NCI-H1930 (cell line): Measurements from ENCODE around the gene CITED1.
"Not testable (repeated sequence)": the region's sequence is repeated elsewhere in the genome, so short reads cannot be mapped to it uniquely, and the experiment has no call there.

ENCODE experiments used
- DNase-seq, 2 experiments: peaks; one replicate each; lab custom pipeline; 2025; lab: John Stamatoyannopoulos, UW

CITED1 gene, protein sequence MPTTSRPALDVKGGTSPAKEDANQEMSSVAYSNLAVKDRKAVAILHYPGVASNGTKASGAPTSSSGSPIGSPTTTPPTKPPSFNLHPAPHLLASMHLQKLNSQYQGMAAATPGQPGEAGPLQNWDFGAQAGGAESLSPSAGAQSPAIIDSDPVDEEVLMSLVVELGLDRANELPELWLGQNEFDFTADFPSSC

DNA sequence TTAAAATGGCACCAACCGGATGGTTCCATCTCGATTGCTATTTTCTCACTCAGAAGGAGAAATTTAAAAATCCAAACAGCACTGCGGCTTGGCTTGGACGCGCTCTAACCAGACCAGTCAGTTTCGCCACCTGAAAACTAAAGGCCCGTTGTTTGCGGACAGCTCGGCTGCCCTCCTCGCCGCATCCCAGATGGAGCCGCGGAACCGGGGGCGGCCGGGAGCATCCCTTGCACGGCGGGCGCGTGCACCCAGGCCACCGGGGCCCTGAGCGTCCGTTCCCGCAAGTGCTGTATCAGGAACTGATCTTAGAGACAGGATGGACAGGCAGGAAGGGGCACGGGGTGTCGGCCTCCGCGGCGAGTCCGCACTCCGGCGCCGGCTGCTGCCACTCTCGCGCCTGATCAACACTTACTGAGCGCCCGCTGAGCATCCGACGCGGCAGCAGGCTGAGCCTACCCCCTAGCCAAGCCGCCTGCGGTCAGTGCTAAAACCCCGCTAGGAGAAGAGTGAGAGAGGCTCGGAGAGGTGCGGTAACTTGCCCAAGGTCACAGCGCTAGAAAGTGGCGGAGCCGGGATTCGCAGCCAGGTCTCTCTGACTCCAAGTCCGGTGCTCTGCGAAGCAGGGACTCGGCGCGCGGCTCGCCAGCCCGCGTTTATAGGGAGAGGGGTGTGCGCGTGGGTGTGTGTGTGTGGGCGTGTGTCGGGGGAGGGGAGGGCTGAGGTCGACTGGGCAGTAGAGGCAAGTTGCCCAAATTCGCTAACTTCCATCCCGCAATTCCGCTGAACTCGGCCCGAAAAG is at the start of gene CITED1:
TSS of gene CITED1 (minus strand) at position 629 of the 799 bp plus-strand sequence. CDS start 3,045 bp downstream, outside the sequence.
- no peak for DNase-seq

DNA sequence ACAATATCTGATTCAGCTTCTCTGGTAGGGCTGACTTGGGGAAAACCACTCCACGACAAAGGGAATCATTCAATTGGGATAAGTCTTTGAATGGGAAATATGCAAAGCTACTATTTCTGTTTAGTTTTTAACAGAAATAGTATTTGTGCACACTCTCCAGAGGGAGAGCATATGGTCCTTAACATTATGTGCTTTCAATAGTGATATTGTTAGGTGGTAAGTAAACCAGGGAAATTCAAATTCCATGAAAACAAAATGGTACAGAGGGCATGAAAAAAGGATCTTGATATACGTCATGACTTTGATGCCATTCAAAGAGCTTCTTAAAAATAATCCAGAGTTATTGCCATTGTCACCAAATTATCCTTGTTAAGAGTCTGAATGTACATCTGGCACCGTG is 47.1 kb upstream of the CITED1 start:
- DNase-seq, result no peak

DNA sequence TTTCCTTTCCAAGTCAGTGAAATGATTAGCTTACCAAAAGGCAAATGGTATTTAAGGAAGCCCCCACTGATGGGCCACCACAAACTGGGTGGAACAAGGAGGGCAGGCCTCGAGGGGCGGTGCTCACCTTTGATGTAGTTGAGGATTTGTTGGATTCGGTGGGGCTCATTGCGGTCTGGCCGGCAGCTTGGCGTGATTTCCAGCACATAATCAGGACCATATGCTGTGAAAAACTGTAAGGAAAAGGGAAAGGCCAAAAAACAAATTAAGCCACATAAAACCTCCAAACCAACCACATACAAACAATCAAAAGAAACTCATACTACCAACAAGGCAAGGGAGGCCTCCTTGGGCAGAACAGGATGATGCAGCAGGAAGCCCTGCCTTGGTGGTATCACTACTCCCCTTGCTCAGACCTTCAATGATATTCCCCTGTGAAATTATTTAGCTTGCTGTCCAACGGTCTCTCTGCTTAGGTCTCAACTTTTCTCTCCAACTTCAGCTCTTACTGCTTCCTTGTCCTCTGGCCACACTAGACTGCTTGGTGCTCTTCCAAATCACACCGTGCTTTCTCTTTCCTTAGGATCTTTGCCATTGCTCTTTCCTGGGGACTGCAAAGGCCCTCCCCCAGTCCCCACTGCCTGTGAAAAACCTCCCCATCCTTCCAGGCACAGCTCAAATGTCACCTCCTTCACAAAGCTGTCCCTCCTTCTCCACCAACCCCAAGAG is 46.1 kb upstream of the CITED1 start:
- no peak for DNase-seq

DNA sequence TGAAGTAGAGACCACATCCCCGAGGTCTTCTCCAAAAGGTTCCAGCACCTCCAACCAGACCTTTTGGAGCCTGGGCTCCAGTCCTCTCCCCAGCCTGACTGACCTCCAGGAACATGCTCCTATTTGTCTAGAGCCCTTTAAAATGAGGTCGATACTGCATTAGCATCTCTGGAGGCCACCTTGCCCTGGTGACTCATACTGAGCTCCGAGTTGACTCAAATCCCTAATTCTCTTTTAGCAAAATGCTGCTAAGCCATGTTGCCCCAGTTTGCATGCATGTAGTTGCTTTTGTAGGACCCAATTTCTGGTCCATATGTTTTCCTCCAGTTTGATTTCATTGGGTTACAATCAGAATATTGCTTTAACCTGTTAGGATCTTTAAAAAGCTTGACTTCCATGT is 43.5 kb upstream of the CITED1 start:
- no peak for DNase-seq

DNA sequence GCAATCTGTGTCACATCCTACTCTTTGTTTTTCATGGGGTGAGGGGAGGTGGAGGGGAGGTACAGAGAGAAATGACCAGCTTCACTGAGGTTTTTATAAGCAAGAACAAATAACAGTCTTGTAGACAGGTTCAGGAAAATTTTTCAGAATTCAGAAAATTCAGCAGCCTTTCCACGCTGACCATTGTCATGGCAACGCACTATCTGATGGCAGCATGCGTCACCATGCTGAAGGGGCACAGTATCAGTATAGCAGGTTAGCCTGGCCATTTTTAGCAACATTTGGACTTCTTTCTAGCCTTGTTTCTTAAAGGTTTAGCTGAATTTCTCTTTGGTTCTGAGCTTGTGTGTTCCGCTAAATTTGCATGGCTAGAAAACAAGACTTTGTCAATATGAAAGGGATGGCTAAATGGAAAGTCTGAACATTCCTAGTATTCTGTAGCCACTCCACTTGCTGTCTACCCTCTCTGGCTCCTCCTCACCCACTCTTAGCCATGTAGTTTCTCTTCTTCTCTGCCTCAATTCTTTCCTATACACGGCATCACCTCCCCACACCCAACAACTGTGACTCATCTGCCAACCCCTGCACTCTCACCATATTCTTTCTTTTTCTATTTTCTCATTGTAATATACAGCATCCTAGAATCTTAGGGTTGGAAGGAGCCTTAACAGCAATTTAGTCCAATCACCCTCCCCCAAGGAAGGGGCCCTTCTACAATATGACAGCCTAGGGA is 42.7 kb upstream of the CITED1 start:
- DNase-seq, result no peak

DNA sequence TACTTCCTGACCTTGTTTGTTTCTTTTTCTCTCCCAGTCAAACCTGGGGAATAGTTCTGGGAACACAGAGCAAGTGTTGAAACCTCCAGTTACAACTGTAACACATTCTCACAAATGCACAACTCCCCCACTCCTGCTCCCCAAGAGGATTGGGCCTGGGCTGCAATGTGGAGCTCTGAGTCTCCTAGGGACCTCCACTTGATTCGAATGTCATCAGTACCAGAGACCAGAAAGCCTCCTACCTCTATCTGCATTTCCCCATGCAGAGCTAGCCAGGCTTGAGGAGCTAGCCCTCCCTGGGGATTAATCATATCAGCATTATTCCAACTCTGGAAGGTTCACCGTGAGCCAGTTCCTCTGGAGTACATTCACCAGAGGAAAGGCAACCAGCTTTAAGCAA is 41.7 kb upstream of the CITED1 start:
- no peak for DNase-seq

DNA sequence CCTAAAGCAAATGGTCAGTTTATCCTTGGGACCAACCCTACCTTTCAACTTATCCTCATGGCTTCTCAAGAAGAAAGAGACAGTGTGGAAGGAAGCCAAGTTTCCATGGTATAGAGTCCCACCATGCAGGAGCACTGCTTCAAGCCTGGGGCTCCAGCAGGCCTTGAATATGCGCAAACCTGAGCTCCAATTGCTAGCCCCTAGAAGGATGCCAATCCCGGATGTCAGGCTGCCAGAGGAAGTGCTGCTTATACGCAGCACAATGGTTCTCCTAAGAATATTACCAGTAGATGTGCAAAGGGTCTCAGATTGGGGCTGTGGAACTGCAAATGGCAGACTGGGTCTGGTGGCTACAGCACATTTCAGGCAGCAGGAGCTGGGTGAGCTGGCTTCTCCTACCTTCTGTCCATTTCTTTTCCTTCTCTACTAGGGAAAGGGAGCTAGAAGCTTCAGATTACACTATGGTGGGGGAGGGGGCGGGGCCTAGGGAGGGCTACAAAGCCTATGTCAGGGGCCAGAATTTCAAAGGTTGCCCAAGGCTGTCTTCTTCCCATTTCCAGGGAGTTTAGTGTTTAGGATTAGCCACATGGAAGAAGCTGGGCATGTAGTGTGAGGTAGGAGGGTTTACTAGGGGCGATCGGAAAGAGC is 40.7 kb upstream of the CITED1 start:
- DNase-seq, result no peak

DNA sequence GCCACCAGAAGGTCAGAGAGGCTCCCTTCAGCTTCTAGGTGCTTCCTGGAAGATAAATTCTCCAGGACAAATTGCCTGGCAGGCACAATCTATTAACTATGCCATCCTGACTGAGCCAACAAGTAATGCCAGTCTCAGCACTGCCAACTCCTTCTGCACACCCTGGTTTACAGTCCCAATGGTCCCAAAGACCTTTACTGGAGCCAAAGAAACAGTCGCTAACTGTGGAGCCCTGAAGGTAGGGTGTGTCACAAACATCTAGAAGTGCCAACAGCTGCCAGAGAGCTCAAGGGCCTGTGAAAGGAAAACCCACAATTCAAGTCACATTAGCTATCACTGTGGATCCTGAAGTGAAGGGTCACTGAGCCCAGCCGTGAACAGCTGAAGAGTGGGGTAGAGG is 34.9 kb upstream of the CITED1 start:
- DNase-seq, result no peak

DNA sequence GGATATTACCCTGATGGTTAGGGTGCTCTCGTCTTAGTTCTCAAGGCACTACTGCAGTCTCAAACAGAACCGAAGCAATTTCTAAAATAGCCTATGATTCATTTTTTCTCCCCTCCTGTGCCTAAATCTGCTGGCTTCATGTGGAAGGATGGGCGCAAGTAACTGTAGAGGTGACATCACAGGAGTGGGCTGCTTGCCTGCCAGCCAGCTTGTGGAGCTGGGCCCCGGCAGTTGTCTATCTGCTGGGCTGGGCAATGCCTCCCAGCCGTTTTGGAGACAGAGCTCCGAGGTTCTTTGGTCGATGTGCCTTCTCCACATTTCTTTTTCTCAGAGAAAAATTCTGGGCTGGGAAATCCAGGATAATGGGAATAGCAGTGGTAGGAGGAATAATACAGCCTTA is 34.3 kb upstream of the CITED1 start:
- no peak for DNase-seq

DNA sequence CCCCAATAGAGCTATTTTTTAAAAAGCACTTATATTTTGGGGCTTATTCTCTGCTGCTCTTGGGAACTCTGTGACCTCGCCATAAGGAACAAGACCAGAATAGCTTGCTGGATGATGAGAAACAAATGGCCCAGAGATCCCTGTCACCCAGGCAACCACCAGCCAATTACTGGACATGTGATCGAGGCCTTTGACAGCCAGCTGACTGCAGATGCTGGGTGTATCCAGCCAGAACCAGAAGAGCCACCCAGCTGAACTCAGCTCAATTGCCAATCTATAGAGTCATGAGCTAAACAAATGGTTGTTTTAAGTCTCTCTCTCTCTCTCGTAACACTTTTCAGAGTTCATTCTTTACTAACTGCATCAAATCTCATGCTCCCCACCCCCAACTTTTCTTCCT is 24.4 kb upstream of the CITED1 start:
- no peak for DNase-seq

DNA sequence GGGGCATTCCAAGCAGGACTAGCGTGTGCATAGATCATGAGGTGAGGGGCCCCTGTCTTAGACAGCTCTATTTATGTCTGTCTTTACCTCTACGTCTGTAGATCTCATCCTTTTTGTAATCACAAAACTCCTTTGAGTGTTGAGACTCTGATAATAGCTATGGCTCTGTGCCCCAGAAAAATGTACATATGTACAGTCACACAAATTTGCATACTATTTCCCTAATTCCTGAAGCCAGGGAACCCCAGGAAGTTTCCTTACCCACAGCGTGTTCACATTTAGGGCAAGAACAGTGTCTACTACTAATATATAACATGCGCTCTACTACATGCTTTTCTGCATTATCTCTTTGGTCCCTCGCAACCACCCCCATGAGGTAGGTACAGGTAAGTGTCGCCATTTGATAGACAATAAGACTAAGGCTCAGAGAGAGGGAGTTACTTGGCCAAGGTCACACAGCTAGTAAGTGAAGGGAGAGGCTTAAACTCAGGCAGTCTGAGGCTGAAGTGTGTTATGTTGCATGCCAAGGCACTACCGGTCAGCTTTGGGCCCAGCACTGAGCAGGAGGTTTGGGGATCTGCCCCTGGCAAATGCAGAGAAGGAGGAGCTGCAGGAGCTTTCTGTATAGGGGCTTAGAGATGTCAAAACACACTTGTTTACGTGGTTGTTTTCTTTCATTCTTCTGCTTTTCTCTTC is 21.0 kb upstream of the CITED1 start:
- no peak for DNase-seq

DNA sequence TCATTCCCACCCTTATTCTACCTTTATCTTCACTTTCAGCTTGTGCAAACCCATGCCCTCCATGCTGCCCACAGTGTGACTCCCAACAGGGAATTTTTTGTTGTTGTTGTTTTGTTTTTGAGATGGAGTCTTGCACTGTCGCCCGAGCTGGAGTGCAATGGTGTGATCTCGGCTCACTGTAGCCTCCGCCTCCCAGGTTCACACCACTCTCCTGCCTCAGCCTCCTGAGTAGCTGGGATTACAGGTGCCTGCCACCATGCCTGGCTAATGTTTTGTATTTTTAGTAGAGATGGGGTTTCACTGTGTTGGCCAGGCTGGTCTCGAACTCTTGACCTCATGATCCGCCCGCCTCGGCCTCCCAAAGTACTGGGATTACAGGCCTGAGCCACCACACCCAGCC is 13.9 kb upstream of the CITED1 start:
- not testable (repeated sequence) for DNase-seq

DNA sequence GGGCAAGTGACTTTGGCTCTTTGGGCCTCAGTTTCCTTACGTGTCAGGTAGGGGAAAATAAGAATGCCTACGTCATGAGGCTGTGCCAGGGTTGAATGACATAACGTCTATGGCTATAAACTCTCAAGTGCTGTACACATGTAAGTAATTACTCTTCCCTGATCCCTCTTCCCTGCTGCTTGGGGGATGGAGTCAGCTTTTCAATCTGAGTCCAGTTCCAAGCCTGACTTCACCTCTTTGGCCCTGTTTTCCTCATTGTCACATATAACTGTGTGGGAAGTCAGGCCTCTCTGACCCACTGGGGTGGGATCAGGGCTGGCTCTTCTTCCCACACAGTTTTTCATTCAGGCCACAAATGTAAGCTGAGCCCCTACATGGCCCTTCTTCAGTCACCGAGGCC is 11.4 kb upstream of the CITED1 start:
- no peak for DNase-seq

DNA sequence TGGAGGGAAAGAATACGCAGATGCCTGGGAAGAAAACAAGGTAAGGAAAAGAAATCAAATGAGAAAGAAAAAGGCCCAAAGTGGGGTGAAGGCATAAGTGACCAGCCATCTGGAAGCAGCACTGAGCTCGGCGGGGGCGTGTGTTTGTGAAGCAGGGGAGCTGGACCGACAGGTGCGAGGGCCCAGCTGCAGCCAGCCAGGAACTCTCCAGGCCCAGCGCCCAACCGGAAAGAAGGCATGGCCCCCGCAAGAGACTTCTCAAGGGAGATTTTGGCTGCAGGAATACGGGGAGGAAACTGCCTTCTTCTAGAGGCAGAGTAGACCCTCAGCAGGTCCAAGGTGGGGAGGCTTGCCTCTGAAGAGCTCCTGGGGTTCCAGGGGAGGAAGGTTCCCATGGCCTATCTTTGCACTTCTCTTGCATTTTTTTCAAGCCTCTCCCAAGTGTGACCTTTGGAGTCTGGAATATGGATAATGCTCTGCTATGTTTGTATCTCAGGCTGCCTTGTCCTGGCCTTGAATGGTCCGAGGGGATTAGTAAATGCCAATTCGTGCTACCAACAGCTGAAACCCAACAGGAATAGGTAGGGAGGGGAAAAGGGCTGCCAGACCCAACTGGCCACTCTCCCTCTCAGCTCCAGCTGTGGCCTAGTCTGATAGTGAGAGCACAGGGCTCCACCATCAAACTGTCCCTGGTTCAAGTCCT is 10.8 kb upstream of the CITED1 start:
- no peak for DNase-seq

DNA sequence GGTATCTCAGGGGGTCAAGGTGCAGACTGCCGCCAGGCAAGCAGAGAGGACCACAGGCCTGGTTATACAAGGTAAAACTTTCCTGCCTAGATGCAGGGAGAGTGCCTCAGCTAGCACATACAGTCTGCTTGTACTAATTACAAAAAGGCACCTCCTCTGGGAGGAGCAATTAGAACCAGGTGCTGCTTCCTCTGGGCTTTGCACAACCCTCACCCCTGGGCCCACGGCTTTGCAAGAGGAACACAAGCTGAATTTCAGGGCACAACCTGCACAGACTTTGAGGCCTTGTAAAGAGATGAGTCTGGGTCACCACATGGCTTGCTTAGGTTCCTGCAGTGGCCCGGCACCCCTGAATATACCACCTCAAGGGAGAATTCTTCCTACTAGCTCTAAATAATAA is 9.2 kb upstream of the CITED1 start:
- DNase-seq, result no peak

DNA sequence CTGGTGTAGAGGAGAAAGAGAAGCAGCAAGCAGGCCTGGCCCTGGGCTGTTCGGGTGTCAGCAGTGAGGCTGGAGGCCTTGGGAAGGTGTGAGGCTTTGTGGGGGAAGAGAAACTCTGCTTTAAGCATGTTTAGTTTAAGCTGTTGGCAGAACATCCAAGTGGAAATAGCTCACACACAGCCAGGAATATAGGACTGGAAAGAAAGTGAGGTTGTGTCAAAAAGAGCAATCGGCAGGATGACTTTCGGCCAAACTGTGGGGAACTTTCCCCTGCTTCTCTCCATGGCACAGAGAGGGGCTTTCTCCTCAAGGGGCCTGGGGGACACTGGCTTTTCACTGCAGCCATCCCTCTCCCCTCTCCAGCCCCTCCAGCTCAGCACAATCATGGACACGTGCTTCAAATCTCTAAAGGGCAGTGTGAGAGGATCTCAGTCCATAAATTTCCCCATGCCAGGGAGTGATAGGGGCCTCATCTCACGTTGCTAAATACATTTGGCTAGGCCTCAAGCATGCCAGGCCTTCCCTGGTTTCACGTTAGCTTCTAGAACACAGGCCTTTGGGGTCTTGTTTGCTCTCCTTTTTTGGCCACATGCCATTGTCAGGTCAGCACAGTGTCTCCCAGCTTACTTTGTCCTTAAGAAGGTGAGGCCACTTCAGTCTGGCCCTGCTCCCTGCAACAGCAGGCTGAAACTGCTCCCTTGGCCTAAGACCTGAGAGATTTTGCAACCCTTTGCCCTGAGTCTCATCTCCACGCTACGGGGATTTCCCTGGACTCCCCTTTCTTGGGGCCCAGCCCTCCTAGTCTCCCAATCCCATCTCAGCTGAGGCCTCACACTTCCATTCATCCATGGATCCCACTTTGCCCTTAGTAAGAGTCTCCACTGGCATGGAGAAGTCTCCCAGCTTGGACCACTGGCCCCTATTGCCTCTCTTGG is 8.3 kb upstream of the CITED1 start:
- DNase-seq, result no peak

DNA sequence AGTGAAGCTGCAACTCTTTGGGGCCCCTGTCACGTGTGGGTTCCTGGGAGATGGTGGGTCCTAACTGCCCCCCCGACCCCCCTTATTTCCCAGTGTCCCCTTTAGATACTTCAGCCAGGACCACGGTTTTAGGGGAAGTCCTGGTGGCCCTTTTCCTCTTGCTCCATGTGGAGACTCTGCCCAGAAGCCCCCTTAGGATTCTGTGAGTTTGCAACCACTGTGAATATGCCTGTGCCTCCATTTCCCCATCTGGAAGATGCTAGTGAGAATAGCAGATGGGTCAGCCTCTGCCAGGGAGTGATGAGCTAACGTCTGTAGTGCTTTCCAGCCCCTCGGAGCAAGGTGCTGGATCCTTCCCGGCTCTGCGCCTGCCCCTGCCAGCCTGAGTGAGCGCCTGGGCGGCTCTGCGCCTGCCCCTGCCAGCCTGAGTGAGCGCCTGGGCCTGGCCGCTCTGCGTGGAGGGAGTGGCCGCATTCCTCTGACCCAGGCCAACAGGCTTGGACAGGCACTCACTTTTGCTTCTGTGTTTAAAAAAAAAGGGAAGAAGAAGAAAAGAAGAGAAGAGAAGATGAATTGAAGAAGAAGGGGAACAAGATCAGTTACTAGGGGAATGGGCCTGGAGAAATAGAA is 6.7 kb upstream of the CITED1 start:
- no peak for DNase-seq

DNA sequence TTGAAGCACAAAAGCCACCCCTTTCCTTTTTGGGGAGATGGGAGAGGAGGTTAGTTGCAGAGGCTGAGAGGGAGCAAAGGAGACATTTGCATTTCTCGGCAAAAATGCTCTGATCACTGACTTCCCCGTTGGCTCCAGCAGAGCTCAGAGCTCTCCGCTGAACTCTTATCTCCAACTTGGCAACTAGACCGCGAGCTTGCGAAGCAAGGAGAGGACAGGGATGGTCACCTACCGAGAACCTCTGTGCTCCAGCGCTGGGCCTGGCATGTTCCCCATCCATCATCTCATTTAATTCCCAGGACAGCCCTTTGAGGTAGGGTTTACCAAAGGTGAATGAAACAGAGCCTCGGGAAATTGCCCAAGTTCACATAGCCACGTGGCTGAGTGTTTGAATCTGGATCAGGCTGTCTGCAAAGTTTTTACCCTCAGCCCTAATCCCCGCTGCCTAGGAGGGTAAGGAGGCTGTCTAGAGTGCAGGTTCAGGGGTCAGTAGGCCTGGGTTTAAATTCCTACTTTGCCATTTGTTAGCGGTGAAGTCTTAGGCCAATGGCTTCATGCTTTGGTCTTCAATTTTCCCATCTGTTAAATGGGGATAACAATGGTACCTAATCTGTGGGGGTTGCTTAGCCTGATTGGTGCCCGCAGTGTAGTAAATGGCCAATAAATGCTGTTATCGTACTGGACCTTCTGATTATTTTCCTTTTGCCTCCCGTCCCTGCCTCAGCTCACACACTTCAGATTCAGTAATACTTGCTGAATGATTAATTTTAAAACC is 3.8 kb upstream of the CITED1 start:
- no peak for DNase-seq
